ENCODE results near the gene LRMDA.

GRCh38 chr10:75395066-75395931, 36.1 kb upstream of the LRMDA start:
- TF ChIP-seq CTCF (conservative IDR thresholded peaks at IDR 0.05; ENCODE audit: low read depth, low read length) (peak; percentile 100), EZH2 (IDR thresholded peaks at IDR 0.05; ENCODE audit: low read length, unreplicated experiment) (no peak), EZH2phosphoT487 (IDR thresholded peaks at IDR 0.05; ENCODE audit: borderline replicate concordance, low read length) (no peak)
